ENCODE results near the gene NTMT2.

- TF ChIP-seq POLR2AphosphoS5 (IDR thresholded peaks at IDR 0.05) (no peak), POLR2A (IDR thresholded peaks at IDR 0.05; ENCODE audit: low read depth) (no peak)
These were observed 29.3 kb downstream of the NTMT2 start for GRCh38 chr1:170175041-170175440.
